Measurements from ENCODE around the gene BRPF3. TPM values are rescaled to one million over a fixed set of nuclear protein-coding genes. Genes with fewer than 3 reads are reported as not detected.

BRPF3 gene
- total RNA-seq, 4 donors from 2014 or later: 21.5 to 34.8 (median 22.3) TPM

- Histone ChIP-seq H3K9me3 (no peaks in the 10 kb centered on the region), H3K27ac (replicated peaks in 1 of 4) (no peak overlapping the region), H3K27me3 (no peaks in the 10 kb centered on the region), H3K4me1 (peaks cover 0 to 25% (median 10%) of the 10 kb centered on the region in 4 donors), H3K4me3 (no peak overlapping the region), H3K36me3 (peaks cover 71 to 98% (median 96%) of the 10 kb centered on the region in 4 donors)
- intact Hi-C loops (cut with DNase I): no loop called here
- no peak for DNase-seq (ENCODE audit: extremely low spot score)
- WGBS: 95% methylated on average over 8 of the region's 8 CpGs
- TF ChIP-seq POLR2AphosphoS5 (IDR thresholded peaks at IDR 0.05) (no peak), EP300 (IDR thresholded peaks at IDR 0.05) (no peak), POLR2A (IDR thresholded peaks at IDR 0.05; ENCODE audit: low read depth) (no peak), CTCF (IDR thresholded peaks at IDR 0.05) (no peak)
These were observed 10.6 kb downstream of the BRPF3 start for GRCh38 chr6:36207155-36207554.

GRCh38 chr6:36209606-36210005, 13.1 kb downstream of the BRPF3 start:
- intact Hi-C loops (cut with DNase I): no loop called here
- no peak overlapping the region for H3K4me3 ChIP-seq
- no peak for TF ChIP-seq EP300 (IDR thresholded peaks at IDR 0.05)
- no peaks in the 10 kb centered on the region for H3K9me3 ChIP-seq
- peaks cover 0 to under 1% (median 0%) of the 10 kb centered on the region in 4 donors for H3K4me1 ChIP-seq
- peaks cover 78 to 98% (median 96%) of the 10 kb centered on the region in 4 donors for H3K36me3 ChIP-seq
- WGBS: 100% methylated on average over 1 of the region's 1 CpG
- no peaks in the 10 kb centered on the region for H3K27me3 ChIP-seq
- no peak overlapping the region for H3K27ac ChIP-seq (replicated peaks in 1 of 4)
- no peak for DNase-seq (ENCODE audit: extremely low spot score)

GRCh38 chr6:36210182-36210581, 13.6 kb downstream of the BRPF3 start:
- Histone ChIP-seq H3K36me3 (peaks cover 72 to 98% (median 96%) of the 10 kb centered on the region in 4 donors), H3K4me3 (no peak overlapping the region), H3K4me1 (no peaks in the 10 kb centered on the region), H3K27me3 (no peaks in the 10 kb centered on the region), H3K27ac (replicated peaks in 1 of 4) (no peak overlapping the region), H3K9me3 (no peaks in the 10 kb centered on the region)
- TF ChIP-seq EP300 (IDR thresholded peaks at IDR 0.05) (no peak), POLR2A (IDR thresholded peaks at IDR 0.05; ENCODE audit: low read depth) (no peak), POLR2AphosphoS5 (IDR thresholded peaks at IDR 0.05) (no peak), CTCF (IDR thresholded peaks at IDR 0.05) (no peak)
- DNase-seq (ENCODE audit: extremely low spot score): no peak
- WGBS: 96% methylated on average over 14 of the region's 14 CpGs
- intact Hi-C loops (cut with DNase I): no loop called here

GRCh38 chr6:36210886-36211595, 14.5 kb downstream of the BRPF3 start:
- H3K27me3 ChIP-seq: no peaks in the 10 kb centered on the region
- intact Hi-C loops (cut with DNase I): no loop called here
- no peak overlapping the region for H3K27ac ChIP-seq (replicated peaks in 1 of 4)
- 94% methylated on average over 18 of the region's 18 CpGs for WGBS
- H3K4me3 ChIP-seq: no peak overlapping the region
- TF ChIP-seq POLR2AphosphoS5 (IDR thresholded peaks at IDR 0.05) (no peak), EP300 (IDR thresholded peaks at IDR 0.05) (no peak), POLR2A (IDR thresholded peaks at IDR 0.05; ENCODE audit: low read depth) (no peak), CTCF (IDR thresholded peaks at IDR 0.05) (no peak)
- peaks cover 68 to 98% (median 96%) of the 10 kb centered on the region in 4 donors for H3K36me3 ChIP-seq
- H3K9me3 ChIP-seq: no peaks in the 10 kb centered on the region
- no peaks in the 10 kb centered on the region for H3K4me1 ChIP-seq
- DNase-seq (ENCODE audit: extremely low spot score): no peak

- DNase-seq (ENCODE audit: extremely low spot score): no peak
- no peak for TF ChIP-seq POLR2A (IDR thresholded peaks at IDR 0.05; ENCODE audit: low read depth)
- no peak for TF ChIP-seq EP300 (IDR thresholded peaks at IDR 0.05)
- no peak for TF ChIP-seq CTCF (IDR thresholded peaks at IDR 0.05)
- no peak for TF ChIP-seq POLR2AphosphoS5 (IDR thresholded peaks at IDR 0.05)
- Histone ChIP-seq H3K27ac (replicated peaks in 1 of 4) (no peak overlapping the region), H3K36me3 (peaks cover 49 to 92% (median 87%) of the 10 kb centered on the region in 4 donors), H3K4me3 (no peak overlapping the region), H3K27me3 (no peaks in the 10 kb centered on the region), H3K4me1 (no peaks in the 10 kb centered on the region), H3K9me3 (no peaks in the 10 kb centered on the region)
- 73% methylated on average over 2 of the region's 2 CpGs for WGBS
- intact Hi-C loops (cut with DNase I): no loop called here
These were observed 20.0 kb downstream of the BRPF3 start for GRCh38 chr6:36216559-36216958.
